GM12878 (cell line): ENCODE data around the gene DDX11. TPM values are rescaled to one million over a fixed set of nuclear protein-coding genes. Genes with fewer than 3 reads are reported as not detected.

Experiments used
- ATAC-seq: fragments of 200-7000 bp; cut with Tn5 transposase; 3 replicates; pipeline ENCODE4 v1.9.1; 2020; ENCODE audit warnings: mild to moderate bottlenecking, moderate library complexity
- BruUV-seq: library from RNA; stranded (reverse); fragments of 400-500 nt; replicated peaks from 2 replicates; lab custom pipeline; 2021; lab: Mats Ljungman, UMichigan
- CTCF ChIA-PET: fragments of 300-600 bp; sonication (Branson Sonifier 250); formaldehyde crosslinking; extraction: SDS; loops from one replicate; lab custom pipeline; 2021; ENCODE audit warnings: inconsistent platforms; lab: Yijun Ruan, JAX
- POLR2A ChIA-PET: fragments of 350-600 bp; formaldehyde crosslinking; extraction: SDS; loops from one replicate; lab custom pipeline; 2021; ENCODE audit warnings: inconsistent platforms; lab: Charles Lee
- RAD21 ChIA-PET: fragments of 300-600 bp; sonication (Branson Sonifier 250); formaldehyde crosslinking; loops from one replicate; lab custom pipeline; 2023; ENCODE audit warnings: antibody characterized with exemption; ENCODE audit not compliant: unreplicated experiment; lab: Charles Lee
- SMC1A ChIA-PET: fragments of 300-600 bp; sonication (Branson Sonifier 250); formaldehyde crosslinking; loops from one replicate; lab custom pipeline; 2023; ENCODE audit not compliant: unreplicated experiment, uncharacterized antibody; lab: Charles Lee
- DNase-seq: peaks from one replicate; pipeline ENCODE4 v3.0.0-alpha.2; 2011; ENCODE audit warnings: low read depth, low spot score
- FAIRE-seq: peaks from 3 replicates; lab custom pipeline; 2011; peaks lifted over from hg19 to GRCh38; lab: Jason Lieb, UNC
- H2AFZ ChIP-seq: 2 replicates; pipeline ENCODE4 v1.6.0; 2011; ENCODE audit warnings: low read depth, low read length, control low read depth; ENCODE audit not compliant: control insufficient read depth
- H3K27ac ChIP-seq: 2 replicates; pipeline ENCODE4 v1.5.1; 2011; ENCODE audit warnings: control low read depth; ENCODE audit not compliant: control insufficient read depth, insufficient read depth
- H3K27me3 ChIP-seq, 2 experiments: replicated peaks in 1 of 2; 2 replicates each; pipeline versions ENCODE4 v1.6.0 to v1.6.1; 2011; ENCODE audit warnings: low read length in 1 of 2; ENCODE audit not compliant: control insufficient read depth in 2 of 2, insufficient read depth in 2 of 2
- H3K36me3 ChIP-seq, 2 experiments: 2 replicates each; pipeline ENCODE4 v1.5.1; 2011; ENCODE audit warnings: low read length in 1 of 2; ENCODE audit not compliant: control insufficient read depth in 2 of 2, insufficient read depth in 2 of 2
- H3K4me1 ChIP-seq: 2 replicates; pipeline ENCODE4 v1.6.1; 2011; ENCODE audit warnings: mild to moderate bottlenecking, low read length, moderate library complexity, mixed read lengths; ENCODE audit not compliant: control insufficient read depth, insufficient read depth
- H3K4me2 ChIP-seq: 2 replicates; pipeline ENCODE4 v1.6.0; 2011; ENCODE audit warnings: control low read depth; ENCODE audit not compliant: control insufficient read depth, insufficient read depth
- H3K4me3 ChIP-seq: fragments of 200-600 bp; sonication (generic); 2 replicates; pipeline ENCODE4 v1.5.1; 2016
- H3K79me2 ChIP-seq: 2 replicates; pipeline ENCODE4 v1.6.0; 2011; ENCODE audit warnings: low read length; ENCODE audit not compliant: control insufficient read depth, insufficient read depth
- H3K9ac ChIP-seq: 2 replicates; pipeline ENCODE4 v1.8.0; 2011; ENCODE audit warnings: low read length, control low read depth, mixed read lengths; ENCODE audit not compliant: control insufficient read depth, insufficient read depth
- H3K9me3 ChIP-seq: replicated peaks from 3 replicates; pipeline ENCODE4 v1.5.1; 2011; ENCODE audit warnings: mild to moderate bottlenecking, low read length; ENCODE audit not compliant: control insufficient read depth, insufficient read depth
- H4K20me1 ChIP-seq: 2 replicates; pipeline ENCODE4 v1.6.0; 2011; ENCODE audit not compliant: control insufficient read depth, insufficient read depth
- CHD2 ChIP-seq: IDR thresholded peaks from 2 replicates; pipeline ENCODE4 v1.6.1; 2011; ENCODE audit warnings: low read depth, low read length, improper control_type of control experiment, borderline replicate concordance
- FOS ChIP-seq: IDR thresholded peaks from 3 replicates; pipeline ENCODE4 v1.6.1; 2011; ENCODE audit warnings: borderline replicate concordance; ENCODE audit not compliant: insufficient read length; ENCODE audit errors: extremely low read depth
- HDGF ChIP-seq: fragments of 450-650 bp; IDR thresholded peaks from 2 replicates; pipeline ENCODE4 v1.6.1; 2016; ENCODE audit warnings: antibody characterized with exemption
- KLF5 ChIP-seq: fragments of 450-650 bp; IDR thresholded peaks from 2 replicates; pipeline ENCODE4 v1.6.1; 2014; ENCODE audit warnings: mild to moderate bottlenecking; ENCODE audit not compliant: partially characterized antibody
- MTA2 ChIP-seq: fragments of 450-650 bp; IDR thresholded peaks from 2 replicates; pipeline ENCODE4 v1.6.1; 2016; ENCODE audit warnings: low read depth, mild to moderate bottlenecking, moderate library complexity
- MTA3 ChIP-seq: IDR thresholded peaks from 2 replicates; pipeline ENCODE4 v1.6.1; 2012; ENCODE audit warnings: low read length, inconsistent platforms, borderline replicate concordance
- POLR2AphosphoS2 ChIP-seq: IDR thresholded peaks from 2 replicates; pipeline ENCODE4 v1.6.1; 2011; ENCODE audit warnings: low read depth, mild to moderate bottlenecking, low read length, improper control_type of control experiment, moderate library complexity
- SP1 ChIP-seq: IDR thresholded peaks from one replicate; pipeline ENCODE4 v1.6.1; 2011; ENCODE audit warnings: low read depth, low read length
- SREBF1 ChIP-seq: IDR thresholded peaks from 2 replicates; pipeline ENCODE4 v1.6.1; 2012; ENCODE audit warnings: mild to moderate bottlenecking, low read length
- ZBTB11 ChIP-seq: fragments of 450-650 bp; formaldehyde crosslinking; IDR thresholded peaks from 2 replicates; pipeline ENCODE4 v1.5.0; 2022; ENCODE audit warnings: mild to moderate bottlenecking, missing genetic modification characterization
- ZBTB33 ChIP-seq: fragments of 450-650 bp; IDR thresholded peaks from 2 replicates; pipeline ENCODE4 v1.6.1; 2017; ENCODE audit warnings: mild to moderate bottlenecking
- ZNF274 ChIP-seq: IDR thresholded peaks from one replicate; pipeline ENCODE4 v1.8.0; 2011; ENCODE audit not compliant: insufficient read length, insufficient read depth
- WGBS: methylation state at CpG from one replicate; pipeline ENCODE4 v1.1.6; 2016; ENCODE audit warnings: low lambda C conversion rate; ENCODE audit not compliant: insufficient replicate concordance, insufficient coverage; ENCODE audit errors: missing lambda C conversion rate; 5-methylcytosine and 5-hydroxymethylcytosine counted together
- in situ Hi-C: fragments of 300-500 bp; cut with MboI; formaldehyde crosslinking; loops from 9 replicates; pipeline ENCODE4 v1.14.3; 2018; ENCODE audit warnings: mixed read lengths
- intact Hi-C: fragments of 100-400 bp; cut with micrococcal nuclease; formaldehyde crosslinking; loops from one replicate; pipeline ENCODE4 v1.14.2; 2022; ENCODE audit not compliant: unreplicated experiment
- polyA plus RNA-seq, 11 experiments: library from polyadenylated mRNA; depleted of rRNA in 4 of 11; unstranded in 6 of 11; stranded (reverse) in 5 of 11; fragments of >200 nt; fragmentation: Nextera tagmentation in 4 of 11; fragmentation: Illumina TruSeq in 1 of 11; extraction: Ambion mirVana in 4 of 11; extraction: Trizol in 1 of 11; gene quantifications; 1 replicate in 1 of 11; 2 replicates in 10 of 11; pipeline versions ENCODE4 v1.2.1 to v1.2.3, GENCODE V29; 2011 to 2016; ENCODE audit warnings: inconsistent platforms in 2 of 11, missing spikeins in 2 of 11, low read depth in 1 of 11
- total RNA-seq, 4 experiments: library from RNA; depleted of rRNA in 3 of 4; stranded (reverse); fragments of >200 nt in 3 of 4; fragmentation: Illumina TruSeq in 1 of 4; extraction: Trizol in 1 of 4; gene quantifications; 2 replicates each; pipeline versions ENCODE4 v1.2.1 to v1.2.3, GENCODE V29; 2013 to 2021

Gene DDX11
- total and polyA plus RNA-seq, 10 of the 15 experiments (the other 5 are each of a cell fraction or from before 2014, with no cell fraction given) = 3.8 to 94.2 (median 46.3) TPM

GRCh38 chr12:31119803-31120211, 46.1 kb downstream of the DDX11 start:
- Histone ChIP-seq H3K4me3 (no peak overlapping the region), H3K4me1 (peaks cover 3% of the 10 kb centered on the region), H3K36me3 (no peaks in the 10 kb centered on the region), H2AFZ (no peak overlapping the region), H3K9ac (no peak overlapping the region), H3K27me3 (no peaks in the 10 kb centered on the region; a peak in 1 of 4 replicates), H3K4me2 (no peak overlapping the region), H4K20me1 (no peaks in the 10 kb centered on the region), H3K9me3 (no peaks in the 10 kb centered on the region), H3K79me2 (no peaks in the 10 kb centered on the region), H3K27ac (no peak overlapping the region)
- TF ChIP-seq SREBF1 (no peak), HDGF (no peak), ZBTB33 (no peak), FOS (no peak), POLR2AphosphoS2 (no peak), ZNF274 (no peak), SP1 (no peak), KLF5 (no peak), CHD2 (no peak), MTA2 (no peak), MTA3 (no peak), ZBTB11 (CRISPR knock-in tag) (no peak)
- SMC1A ChIA-PET = no interaction called here
- in situ Hi-C loops = loop anchor here (5.0 kb wide), 1 partner anchor 117 kb away; no protein-coding TSS in a partner anchor
- 71% methylated on average over 23 of the region's 24 CpGs for WGBS
- DNase-seq = no peak
- ATAC-seq = no peak
- CTCF ChIA-PET = no interaction called here
- POLR2A ChIA-PET = no interaction called here
- RAD21 ChIA-PET = no interaction called here
- intact Hi-C loops = no loop called here
- BruUV-seq = no TSS peak
- no peak for FAIRE-seq
